H1 (cell line): ENCODE results near the gene AAK1. TPM values are rescaled to one million over a fixed set of nuclear protein-coding genes. Genes with fewer than 3 reads are reported as not detected.

ENCODE experiments used
- CTCF ChIA-PET: fragments of 300-600 bp; sonication (Branson Sonifier 250); formaldehyde crosslinking; loops from one replicate; lab custom pipeline; 2021; ENCODE audit not compliant: partially characterized antibody; lab: Charles Lee
- POLR2A ChIA-PET: fragments of 300-600 bp; sonication (Branson Sonifier 250); formaldehyde crosslinking; loops from one replicate; lab custom pipeline; 2021; ENCODE audit warnings: inconsistent platforms; ENCODE audit not compliant: partially characterized antibody; lab: Charles Lee
- DNase-seq, 2 experiments: peaks; one replicate each; pipeline versions ENCODE4 v3.0.0 to v3.0.0-alpha.2; 2010 to 2022; ENCODE audit warnings: low spot score in 2 of 2, low read depth in 1 of 2, mixed read lengths in 1 of 2
- FAIRE-seq: peaks from 2 replicates; lab custom pipeline; 2011; peaks lifted over from hg19 to GRCh38; lab: Jason Lieb, UNC
- H2AFZ ChIP-seq: 2 replicates; pipeline ENCODE4 v1.8.1; 2012; ENCODE audit warnings: low read length, inconsistent platforms
- H2AK5ac ChIP-seq: 2 replicates; pipeline ENCODE4 v1.6.1; 2013; ENCODE audit warnings: low read depth, low read length
- H2BK120ac ChIP-seq: replicated peaks from 2 replicates; pipeline ENCODE3; 2013; ENCODE audit warnings: low read depth, low read length, inconsistent platforms
- H2BK12ac ChIP-seq: 2 replicates; pipeline ENCODE4 v1.6.1; 2013; ENCODE audit warnings: low read depth, low read length
- H2BK15ac ChIP-seq: 2 replicates; pipeline ENCODE4 v1.6.1; 2013; ENCODE audit warnings: low read length
- H2BK20ac ChIP-seq: 2 replicates; pipeline ENCODE4 v1.6.1; 2013; ENCODE audit warnings: low read length
- H2BK5ac ChIP-seq: 2 replicates; pipeline ENCODE4 v1.6.1; 2013; ENCODE audit warnings: low read depth, low read length
- H3K14ac ChIP-seq: 2 replicates; pipeline ENCODE4 v1.6.1; 2013; ENCODE audit warnings: inconsistent platforms; ENCODE audit not compliant: insufficient read length
- H3K18ac ChIP-seq: 2 replicates; pipeline ENCODE4 v1.6.1; 2013; ENCODE audit warnings: low read length; ENCODE audit errors: extremely low read depth
- H3K23ac ChIP-seq: 2 replicates; pipeline ENCODE4 v1.6.1; 2013; ENCODE audit warnings: inconsistent platforms; ENCODE audit not compliant: insufficient read length
- H3K23me2 ChIP-seq: 2 replicates; pipeline ENCODE4 v1.6.1; 2013; ENCODE audit warnings: low read depth, low read length
- H3K27ac ChIP-seq: 2 replicates; pipeline ENCODE4 v1.6.1; 2011; ENCODE audit warnings: low read depth, low read length, inconsistent platforms
- H3K27me3 ChIP-seq, 4 experiments: replicated peaks in 1 of 4; 1 replicate in 1 of 4; 2 replicates in 3 of 4; pipeline versions ENCODE4 v1.6.1 to v1.8.1; 2011 to 2013; ENCODE audit warnings: low read length in 3 of 4, mild to moderate bottlenecking in 3 of 4, inconsistent platforms in 2 of 4, mixed read lengths in 2 of 4, moderate library complexity in 1 of 4; ENCODE audit not compliant: control insufficient read depth in 3 of 4, insufficient read depth in 3 of 4; ENCODE audit errors: extremely low read depth in 1 of 4
- H3K36me3 ChIP-seq, 4 experiments: 2 replicates each; pipeline versions ENCODE4 v1.6.1 to v1.8.1; 2011 to 2013; ENCODE audit warnings: mild to moderate bottlenecking in 4 of 4, low read length in 3 of 4, moderate library complexity in 2 of 4, control low read depth in 1 of 4, inconsistent platforms in 1 of 4; ENCODE audit not compliant: insufficient read depth in 4 of 4, control insufficient read depth in 2 of 4
- H3K4ac ChIP-seq: replicated peaks from 2 replicates; pipeline ENCODE3; 2013; ENCODE audit warnings: low read length, low read depth, mixed read lengths, inconsistent platforms; ENCODE audit not compliant: insufficient read length
- H3K4me1 ChIP-seq, 4 experiments: replicated peaks in 1 of 4; 1 replicate in 1 of 4; 2 replicates in 3 of 4; pipeline versions ENCODE4 v1.6.1 to v1.8.1; 2011 to 2013; ENCODE audit warnings: low read length in 3 of 4, inconsistent platforms in 2 of 4, mixed read lengths in 1 of 4; ENCODE audit not compliant: insufficient read depth in 4 of 4, control insufficient read depth in 3 of 4
- H3K4me2 ChIP-seq, 2 experiments: 2 replicates each; pipeline versions ENCODE4 v1.6.1 to v1.8.1; 2011 to 2013; ENCODE audit warnings: low read depth in 2 of 2, low read length in 2 of 2, control low read depth in 1 of 2, inconsistent platforms in 1 of 2, mild to moderate bottlenecking in 1 of 2; ENCODE audit not compliant: insufficient read depth in 1 of 2
- H3K4me3 ChIP-seq, 4 experiments: fragments of 200-600, 300-600 bp in 1 of 4; sonication (generic), shearing (Covaris generic), sonication (Bioruptor Twin) in 1 of 4; 2 replicates each; pipeline versions ENCODE4 v1.5.1 to v1.8.1; 2011 to 2016; ENCODE audit warnings: low read length in 4 of 4, low read depth in 3 of 4, control low read depth in 2 of 4, inconsistent platforms in 2 of 4, mild to moderate bottlenecking in 2 of 4, mixed read lengths in 1 of 4, moderate library complexity in 1 of 4; ENCODE audit not compliant: insufficient read depth in 2 of 4; ENCODE audit errors: extremely low read depth in 1 of 4
- H3K56ac ChIP-seq: replicated peaks from 2 replicates; pipeline ENCODE3; 2013; ENCODE audit warnings: low read depth, mild to moderate bottlenecking, mixed read lengths, low read length, inconsistent platforms; ENCODE audit not compliant: insufficient read length
- H3K79me1 ChIP-seq: 2 replicates; pipeline ENCODE4 v1.6.1; 2013; ENCODE audit warnings: low read depth, low read length, control low read depth
- H3K79me2 ChIP-seq, 2 experiments: 2 replicates each; pipeline versions ENCODE4 v1.6.1 to v1.8.1; 2012 to 2013; ENCODE audit warnings: low read length in 2 of 2, mild to moderate bottlenecking in 2 of 2, inconsistent platforms in 1 of 2; ENCODE audit not compliant: insufficient read depth in 2 of 2, control insufficient read depth in 1 of 2
- H3K9ac ChIP-seq, 4 experiments: replicated peaks in 1 of 4; 1 replicate in 1 of 4; 2 replicates in 3 of 4; pipeline versions ENCODE4 v1.6.1 to v1.8.1; 2011 to 2013; ENCODE audit warnings: low read depth in 3 of 4, low read length in 3 of 4, control low read depth in 2 of 4, mild to moderate bottlenecking in 2 of 4, moderate library complexity in 2 of 4, inconsistent platforms in 1 of 4; ENCODE audit errors: extremely low read depth in 1 of 4
- H3K9me3 ChIP-seq, 2 experiments: 2 replicates each; pipeline versions ENCODE4 v1.6.1 to v1.8.1; 2012 to 2013; ENCODE audit warnings: mild to moderate bottlenecking in 2 of 2, moderate library complexity in 2 of 2, control low read depth in 1 of 2, inconsistent platforms in 1 of 2, low read depth in 1 of 2, low read length in 1 of 2, mixed read lengths in 1 of 2; ENCODE audit not compliant: insufficient read depth in 2 of 2
- H4K20me1 ChIP-seq, 2 experiments: replicated peaks in 1 of 2; 2 replicates each; pipeline versions ENCODE3 to v1.8.1; 2011 to 2013; ENCODE audit warnings: inconsistent platforms in 2 of 2, low read length in 2 of 2, mild to moderate bottlenecking in 1 of 2; ENCODE audit not compliant: insufficient read depth in 2 of 2, control insufficient read depth in 1 of 2
- H4K5ac ChIP-seq: 2 replicates; pipeline ENCODE4 v1.6.1; 2013; ENCODE audit warnings: low read length, low read depth, mixed read lengths, inconsistent platforms; ENCODE audit not compliant: insufficient read length
- H4K8ac ChIP-seq: 2 replicates; pipeline ENCODE4 v1.8.0; 2013; ENCODE audit warnings: mild to moderate bottlenecking, moderate library complexity, low read length, inconsistent platforms; ENCODE audit not compliant: insufficient read depth; ENCODE audit errors: extremely low read depth
- H4K91ac ChIP-seq: replicated peaks from 2 replicates; pipeline ENCODE3; 2013; ENCODE audit warnings: low read length, mixed read lengths, inconsistent platforms; ENCODE audit not compliant: insufficient read length
- BRCA1 ChIP-seq: IDR thresholded peaks from 2 replicates; pipeline ENCODE4 v1.6.1; 2012; ENCODE audit warnings: low read depth, low read length, improper control_type of control experiment
- CHD1 ChIP-seq: IDR thresholded peaks from 2 replicates; pipeline ENCODE4 v1.6.1; 2012; ENCODE audit warnings: low read depth, low read length, improper control_type of control experiment
- CHD2 ChIP-seq: IDR thresholded peaks from 2 replicates; pipeline ENCODE4 v1.6.1; 2012; ENCODE audit warnings: low read length, improper control_type of control experiment
- EZH2 ChIP-seq: fragments of 200-600 bp; sonication (generic); IDR thresholded peaks from 2 replicates; pipeline ENCODE4 v1.7.1; 2012; ENCODE audit warnings: low read depth, mild to moderate bottlenecking, moderate library complexity, low read length, inconsistent platforms; ENCODE audit not compliant: severe bottlenecking
- FOSL1 ChIP-seq: IDR thresholded peaks from 2 replicates; pipeline ENCODE4 v1.6.1; 2011; ENCODE audit warnings: mild to moderate bottlenecking, low read depth, low read length, moderate library complexity; ENCODE audit not compliant: insufficient read depth
- HDAC6 ChIP-seq: IDR thresholded peaks from one replicate; pipeline ENCODE4 v1.7.1; 2012; ENCODE audit warnings: low read depth, mild to moderate bottlenecking, inconsistent platforms, low read length, moderate library complexity
- POLR2AphosphoS5 ChIP-seq: IDR thresholded peaks from 2 replicates; pipeline ENCODE4 v1.6.1; 2011; ENCODE audit warnings: low read depth, low read length
- POU5F1 ChIP-seq: IDR thresholded peaks from 2 replicates; pipeline ENCODE4 v1.6.1; 2011; ENCODE audit warnings: low read depth, mild to moderate bottlenecking, low read length, moderate library complexity
- SIN3A ChIP-seq, 2 experiments: IDR thresholded peaks in 1 of 2; conservative IDR thresholded peaks in 1 of 2; 2 replicates each; pipeline ENCODE4 v1.6.1; 2011 to 2012; ENCODE audit warnings: low read length in 2 of 2, improper control_type of control experiment in 1 of 2, low read depth in 1 of 2, mild to moderate bottlenecking in 1 of 2
- SIX5 ChIP-seq: IDR thresholded peaks from 2 replicates; pipeline ENCODE4 v1.6.1; 2011; ENCODE audit warnings: mild to moderate bottlenecking, low read depth, low read length
- SP2 ChIP-seq: IDR thresholded peaks from 2 replicates; pipeline ENCODE4 v1.6.1; 2012; ENCODE audit warnings: mild to moderate bottlenecking, low read length, inconsistent platforms
- SP4 ChIP-seq: IDR thresholded peaks from 2 replicates; pipeline ENCODE4 v1.6.1; 2012; ENCODE audit warnings: low read length, inconsistent platforms
- YY1 ChIP-seq: IDR thresholded peaks from 2 replicates; pipeline ENCODE4 v1.6.1; 2011; ENCODE audit warnings: low read depth, mild to moderate bottlenecking, low read length
- WGBS, 2 experiments: shearing (Covaris generic) in 1 of 2; methylation state at CpG; one replicate each; pipeline versions ENCODE4 v1.1.6 to v1.1.7; 2013 to 2015; ENCODE audit warnings: low lambda C conversion rate in 2 of 2, mixed read lengths in 2 of 2, inconsistent platforms in 1 of 2, low coverage in 1 of 2, missing lambda C conversion rate in 1 of 2; ENCODE audit not compliant: insufficient replicate concordance in 2 of 2, insufficient coverage in 1 of 2, insufficient read length in 1 of 2; ENCODE audit errors: extremely low coverage in 1 of 2, missing lambda C conversion rate in 1 of 2; 5-methylcytosine and 5-hydroxymethylcytosine counted together
- polyA plus RNA-seq, 7 experiments: library from polyadenylated mRNA; depleted of rRNA in 3 of 7; stranded (reverse) in 5 of 7; unstranded in 2 of 7; fragments of >200 nt in 5 of 7; fragments of 200-250 nt in 2 of 7; gene quantifications; 1 replicate in 5 of 7; 2 replicates in 1 of 7; 4 replicates in 1 of 7; pipeline versions ENCODE4 v1.2.1 to v1.2.3, GENCODE V29; 2011 to 2013; ENCODE audit warnings: missing spikeins in 2 of 7, mixed read lengths in 2 of 7
- total RNA-seq: library from RNA; stranded (reverse); fragmentation: NEBNext Ultra II Directional; extraction: Animal tissue kit (Norgen Biotek cat#: 25700); gene quantifications from 2 replicates; pipeline ENCODE4 v1.2.1, GENCODE V29; 2021
- TF ChIP-seq, protein P1 (sequence below): IDR thresholded peaks from 2 replicates; pipeline ENCODE4 v1.6.1; 2012; ENCODE audit warnings: inconsistent platforms

AAK1 gene
- total and polyA plus RNA-seq, 2 of the 8 experiments (the other 6 are each of a cell fraction or from before 2014, with no cell fraction given), result 10.0 to 40.5 TPM

DNA sequence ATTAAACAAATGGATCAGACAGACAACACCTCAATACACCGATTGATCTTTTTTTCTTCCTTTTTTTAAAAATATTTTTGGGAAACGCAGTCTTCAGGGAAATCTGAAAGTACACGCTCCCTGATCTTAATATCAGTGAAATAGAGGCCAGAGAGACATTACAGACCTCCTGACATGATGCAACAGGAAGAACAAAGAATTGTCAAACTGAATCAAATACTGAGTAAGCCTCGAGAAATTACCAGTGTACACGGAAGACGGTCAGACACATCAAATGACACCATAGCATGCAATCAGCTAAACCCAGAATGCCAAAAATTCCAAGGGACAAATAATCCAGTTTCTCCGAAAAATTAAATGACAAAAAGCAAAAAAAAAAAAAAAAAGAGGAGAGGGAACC is 126.1 kb downstream of the AAK1 start:
- Histone ChIP-seq H2BK120ac (no peak overlapping the region), H3K14ac (no peak overlapping the region), H2AK5ac (no peak overlapping the region), H3K27me3 (no peaks in the 10 kb centered on the region), H4K91ac (no peak overlapping the region), H3K9me3 (no peaks in the 10 kb centered on the region), H2BK12ac (no peak overlapping the region), H4K20me1 (peaks cover 0 to 2% of the 10 kb centered on the region in 2 experiments), H3K9ac (no peak overlapping the region), H4K8ac (no peak overlapping the region), H2BK5ac (no peak overlapping the region), H3K79me1 (no peaks in the 10 kb centered on the region), H2AFZ (no peak overlapping the region), H2BK15ac (no peak overlapping the region), H3K23ac (no peak overlapping the region), H2BK20ac (no peak overlapping the region), H3K23me2 (no peaks in the 10 kb centered on the region), H3K27ac (no peak overlapping the region), H3K36me3 (peaks cover 9 to 34% (median 11%) of the 10 kb centered on the region in 4 experiments), H3K79me2 (no peaks in the 10 kb centered on the region), H3K4me1 (peaks cover 0 to 3% (median 1%) of the 10 kb centered on the region in 4 experiments; a peak in 1 of 7 replicates), H3K4ac (no peak overlapping the region), H3K18ac (no peak overlapping the region), H3K56ac (no peak overlapping the region), H4K5ac (no peak overlapping the region), H3K4me2 (no peak overlapping the region), H3K4me3 (no peak overlapping the region)
- ChIA-PET POLR2A (interaction anchor here (1.5 kb wide), 1 partner anchor 39 kb away, joined by 3 read pairs; no protein-coding TSS in a partner anchor), CTCF (no interaction called here)
- DNase-seq, result no peak
- no peak for FAIRE-seq
- WGBS, 2 experiments, result 89% methylated on average over 7 of the region's 7 CpGs; no CpG with 5 or more reads in 1 of the 2 experiments
- TF ChIP-seq, protein P1, sequence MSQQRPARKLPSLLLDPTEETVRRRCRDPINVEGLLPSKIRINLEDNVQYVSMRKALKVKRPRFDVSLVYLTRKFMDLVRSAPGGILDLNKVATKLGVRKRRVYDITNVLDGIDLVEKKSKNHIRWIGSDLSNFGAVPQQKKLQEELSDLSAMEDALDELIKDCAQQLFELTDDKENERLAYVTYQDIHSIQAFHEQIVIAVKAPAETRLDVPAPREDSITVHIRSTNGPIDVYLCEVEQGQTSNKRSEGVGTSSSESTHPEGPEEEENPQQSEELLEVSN, result no peak
- no peak for TF ChIP-seq YY1
- TF ChIP-seq SP4, result no peak
- no peak for TF ChIP-seq CHD1
- TF ChIP-seq CHD2, result no peak
- TF ChIP-seq SIX5, result no peak
- TF ChIP-seq EZH2, result no peak
- no peak for TF ChIP-seq SP2
- TF ChIP-seq HDAC6, result no peak
- TF ChIP-seq FOSL1, result no peak
- TF ChIP-seq POLR2AphosphoS5, result no peak
- TF ChIP-seq BRCA1, result no peak
- TF ChIP-seq SIN3A (conservative IDR thresholded peaks at IDR 0.05 in 1 of 2, IDR thresholded peaks at IDR 0.05 in 1 of 2; ENCODE audit: low read depth in 1 of 2, low read length in 2 of 2), result no peak
- TF ChIP-seq POU5F1, result no peak
